HepG2 (cell line): ENCODE measurements around the gene SIK3. TPM values are rescaled to one million over a fixed set of nuclear protein-coding genes. Genes with fewer than 3 reads are reported as not detected.

Experiments used
- ATAC-seq: fragments of 200-7000 bp; cut with Tn5 transposase; 3 replicates; pipeline ENCODE4 v1.9.1; 2020; ENCODE audit warnings: mild to moderate bottlenecking, moderate library complexity
- BruUV-seq: library from RNA; stranded (reverse); fragments of 400-500 nt; replicated peaks from 2 replicates; lab custom pipeline; 2021; lab: Mats Ljungman, UMichigan
- CTCF ChIA-PET: fragments of 300-600 bp; formaldehyde crosslinking; extraction: SDS; loops from one replicate; lab custom pipeline; 2021; ENCODE audit warnings: low total read pairs, inconsistent platforms, low intra/inter-chr PET ratio; lab: Yijun Ruan, JAX
- POLR2A ChIA-PET: fragments of 350-600 bp; sonication (Branson Sonifier 250); formaldehyde crosslinking; loops from one replicate; lab custom pipeline; 2020; ENCODE audit warnings: antibody characterized with exemption, inconsistent platforms; lab: Yijun Ruan, JAX
- DNase-seq: peaks from one replicate; pipeline ENCODE4 v3.0.0-alpha.2; 2015; ENCODE audit warnings: low spot score
- FAIRE-seq: peaks from 3 replicates; lab custom pipeline; 2011; peaks lifted over from hg19 to GRCh38; lab: Jason Lieb, UNC
- H2AFZ ChIP-seq: one replicate; pipeline ENCODE4 v1.6.1; 2011; ENCODE audit warnings: low read length, inconsistent platforms
- H3K27ac ChIP-seq: fragments of 300-600 bp; 3 replicates; pipeline ENCODE4 v1.8.0; 2011; ENCODE audit warnings: mixed run types, mild to moderate bottlenecking, mixed read lengths, low read length, inconsistent platforms; ENCODE audit not compliant: insufficient read depth; ENCODE audit errors: extremely low read length
- H3K27me3 ChIP-seq, 2 experiments: fragments of 200-600 bp in 1 of 2; 2 replicates in 1 of 2; 3 replicates in 1 of 2; pipeline versions ENCODE4 v1.6.0 to v1.8.0; 2011; ENCODE audit warnings: low read length in 2 of 2, mild to moderate bottlenecking in 2 of 2, moderate library complexity in 2 of 2, inconsistent platforms in 1 of 2; ENCODE audit not compliant: insufficient read depth in 2 of 2, control insufficient read depth in 1 of 2
- H3K36me3 ChIP-seq, 2 experiments: fragments of 200-600 bp in 1 of 2; replicated peaks in 1 of 2; 2 replicates in 1 of 2; 3 replicates in 1 of 2; pipeline versions ENCODE4 v1.5.1 to v1.8.0; 2011; ENCODE audit warnings: low read length in 2 of 2, inconsistent platforms in 1 of 2; ENCODE audit not compliant: insufficient read depth in 2 of 2, control insufficient read depth in 1 of 2
- H3K4me1 ChIP-seq: 2 replicates; pipeline ENCODE4 v1.5.1; 2012; ENCODE audit warnings: low read length, inconsistent platforms; ENCODE audit not compliant: insufficient read depth
- H3K4me2 ChIP-seq: 2 replicates; pipeline ENCODE4 v1.6.0; 2011; ENCODE audit warnings: low read depth, low read length, inconsistent platforms
- H3K4me3 ChIP-seq, 3 experiments: fragments of 200-600 bp in 1 of 3; sonication (generic), shearing (Covaris generic) in 1 of 3; replicated peaks in 1 of 3; 2 replicates each; pipeline ENCODE4 v1.5.1; 2011 to 2016; ENCODE audit warnings: low read length in 3 of 3, inconsistent platforms in 2 of 3, low read depth in 2 of 3, mild to moderate bottlenecking in 2 of 3, control low read depth in 1 of 3, mixed read lengths in 1 of 3; ENCODE audit not compliant: insufficient read depth in 1 of 3
- H3K79me2 ChIP-seq: one replicate; pipeline ENCODE4 v1.6.1; 2011; ENCODE audit warnings: low read length, inconsistent platforms; ENCODE audit not compliant: insufficient read depth
- H3K9ac ChIP-seq: 2 replicates; pipeline ENCODE4 v1.6.0; 2011; ENCODE audit warnings: mild to moderate bottlenecking, low read depth, low read length, inconsistent platforms; ENCODE audit not compliant: insufficient read depth
- H3K9me3 ChIP-seq: 2 replicates; pipeline ENCODE4 v1.5.1; 2012; ENCODE audit warnings: mild to moderate bottlenecking, low read length
- H4K20me1 ChIP-seq: 2 replicates; pipeline ENCODE4 v1.6.0; 2011; ENCODE audit warnings: inconsistent platforms, mild to moderate bottlenecking, low read length, moderate library complexity; ENCODE audit not compliant: insufficient read depth
- CEBPG ChIP-seq: IDR thresholded peaks from 2 replicates; pipeline ENCODE4 v1.6.1; 2016
- DNMT3B ChIP-seq: conservative IDR thresholded peaks from 2 replicates; pipeline ENCODE4 v1.6.1; 2016; ENCODE audit warnings: missing biosample characterization, control low read depth
- JDP2 ChIP-seq: sonication (generic); formaldehyde crosslinking; IDR thresholded peaks from 2 replicates; pipeline ENCODE4 v1.8.1; 2022; ENCODE audit warnings: missing genetic modification reagents, borderline replicate concordance
- KLF11 ChIP-seq: IDR thresholded peaks from 2 replicates; pipeline ENCODE4 v1.6.1; 2016; ENCODE audit warnings: missing compliant biosample characterization
- MAFK ChIP-seq, 2 experiments: IDR thresholded peaks in 1 of 2; conservative IDR thresholded peaks in 1 of 2; 2 replicates each; pipeline ENCODE4 v1.6.1; 2011; ENCODE audit warnings: improper control_type of control experiment in 2 of 2, low read length in 2 of 2
- SIX4 ChIP-seq: sonication (generic); formaldehyde crosslinking; IDR thresholded peaks from 2 replicates; pipeline ENCODE4 v1.4.0; 2020; ENCODE audit warnings: missing genetic modification reagents
- TCF12 ChIP-seq, 2 experiments: fragments of 450-650 bp in 1 of 2; sonication (generic) in 1 of 2; formaldehyde crosslinking in 1 of 2; IDR thresholded peaks; 2 replicates each; pipeline versions ENCODE4 v1.6.1 to v1.8.0; 2017 to 2022; ENCODE audit warnings: antibody characterized with exemption in 1 of 2, mild to moderate bottlenecking in 1 of 2, missing genetic modification reagents in 1 of 2, moderate library complexity in 1 of 2
- ZNF567 ChIP-seq: sonication (generic); formaldehyde crosslinking; IDR thresholded peaks from 2 replicates; pipeline ENCODE4 v1.8.1; 2023; ENCODE audit warnings: mild to moderate bottlenecking, missing genetic modification reagents, borderline replicate concordance
- ZNF710 ChIP-seq: sonication (generic); formaldehyde crosslinking; IDR thresholded peaks from 2 replicates; pipeline ENCODE4 v1.5.0; 2020; ENCODE audit warnings: mild to moderate bottlenecking, missing genetic modification reagents, borderline replicate concordance
- ZUFSP ChIP-seq: sonication (generic); formaldehyde crosslinking; IDR thresholded peaks from 2 replicates; pipeline ENCODE4 v1.9.0; 2021; ENCODE audit warnings: missing genetic modification reagents, mild to moderate bottlenecking, borderline replicate concordance
- WGBS: methylation state at CpG from one replicate; pipeline ENCODE4 v1.1.6; 2017; ENCODE audit warnings: low lambda C conversion rate; 5-methylcytosine and 5-hydroxymethylcytosine counted together
- in situ Hi-C: cut with HindIII; loops from 2 replicates; pipeline ENCODE4 v1.10.0; 2017; ENCODE audit warnings: low pct_unique_long_range_greater_than_20kb; ENCODE audit not compliant: extremely low pct_ligation_motif_present
- intact Hi-C: fragments of 100-400 bp; cut with micrococcal nuclease; formaldehyde crosslinking; loops from one replicate; pipeline ENCODE4 v1.10.0; 2022; ENCODE audit not compliant: unreplicated experiment
- polyA plus RNA-seq, 8 experiments: library from polyadenylated mRNA; depleted of rRNA in 3 of 8; stranded (reverse) in 7 of 8; unstranded in 1 of 8; fragments of >200 nt; fragmentation: Illumina TruSeq in 4 of 8; extraction: Trizol in 4 of 8; gene quantifications; 2 replicates each; pipeline versions ENCODE4 v1.2.1 to v1.2.3, GENCODE V29; 2011 to 2016; ENCODE audit warnings: low read depth in 4 of 8, missing spikeins in 1 of 8, mixed read lengths in 1 of 8; ENCODE audit not compliant: insufficient read depth in 1 of 8
- total RNA-seq, 5 experiments: library from RNA; depleted of rRNA; stranded (reverse); fragments of >200 nt; fragmentation: Illumina TruSeq; extraction: Trizol; gene quantifications; 2 replicates each; pipeline ENCODE4 v1.2.3, GENCODE V29; 2016; ENCODE audit warnings: low read depth in 1 of 5

Gene SIK3
- total and polyA plus RNA-seq, 2 of the 13 experiments (the other 11 are each of a cell fraction or from before 2014, with no cell fraction given), result 5.7 to 9.8 TPM

- Histone ChIP-seq H3K79me2 (peaks cover 30% of the 10 kb centered on the region), H4K20me1 (peaks cover 8% of the 10 kb centered on the region; the same call in 1 of the 2 replicates), H2AFZ (no peak overlapping the region), H3K4me2 (no peak overlapping the region), H3K4me1 (peaks cover 20% of the 10 kb centered on the region), H3K9ac (no peak overlapping the region), H3K4me3 (no peak overlapping the region), H3K27ac (no peak overlapping the region), H3K36me3 (no peaks in the 10 kb centered on the region), H3K27me3 (no peaks in the 10 kb centered on the region), H3K9me3 (no peaks in the 10 kb centered on the region)
- DNase-seq (no peak), ATAC-seq (no peak), FAIRE-seq (no peak)
- intact Hi-C loops, result no loop called here
- 98% methylated on average over 5 of the region's 5 CpGs for WGBS
- in situ Hi-C loops, result no loop called here
- no TSS peak for BruUV-seq
- TF ChIP-seq JDP2 (CRISPR knock-in tag) (no peak), TCF12 (IDR thresholded peaks at IDR 0.05) (no peak), TCF12 (CRISPR knock-in tag; IDR thresholded peaks at IDR 0.05) (no peak), DNMT3B (no peak)
- POLR2A ChIA-PET, result interaction anchor here (0.9 kb wide), 1 partner anchor 208 kb away, joined by 3 read pairs; the partner anchor contains the start of gene APOA1
- CTCF ChIA-PET, result no interaction called here
Observed at GRCh38 chr11:117045196-117045595, 53.0 kb downstream of the SIK3 start.

- CTCF ChIA-PET, result no interaction called here
- no peak for DNase-seq
- Histone ChIP-seq H3K27me3 (no peaks in the 10 kb centered on the region), H3K9ac (no peak overlapping the region), H3K4me2 (no peak overlapping the region), H3K79me2 (peaks cover 30% of the 10 kb centered on the region), H3K4me1 (peaks cover 20% of the 10 kb centered on the region), H3K36me3 (no peaks in the 10 kb centered on the region), H3K9me3 (no peaks in the 10 kb centered on the region), H3K4me3 (no peak overlapping the region), H2AFZ (no peak overlapping the region), H4K20me1 (peaks cover 8% of the 10 kb centered on the region; the same call in 1 of the 2 replicates), H3K27ac (no peak overlapping the region)
- BruUV-seq, result no TSS peak
- WGBS, result 96% methylated on average over 7 of the region's 7 CpGs
- POLR2A ChIA-PET, result no interaction called here
- no peak for FAIRE-seq
- intact Hi-C loops, result no loop called here
- in situ Hi-C loops, result no loop called here
- no peak for ATAC-seq
- 0 out of 2 replicates have a peak, but pooled peaks have one; percentile 8 for TF ChIP-seq CEBPG (CRISPR knock-in tag)
- no peak for TF ChIP-seq ZUFSP
- no peak for TF ChIP-seq KLF11
- TF ChIP-seq SIX4 (CRISPR knock-in tag), result no peak
- TF ChIP-seq ZNF567 (CRISPR knock-in tag), result no peak
- TF ChIP-seq ZNF710 (CRISPR knock-in tag), result no peak
- peak; percentile 33 to 74; a peak in 2 of 4 replicates for TF ChIP-seq MAFK (conservative IDR thresholded peaks at IDR 0.05 in 1 of 2, IDR thresholded peaks at IDR 0.05 in 1 of 2; ENCODE audit: low read length in 2 of 2)
Observed at GRCh38 chr11:117044287-117045035, 53.8 kb downstream of the SIK3 start.
